GM18868 (cell line): ENCODE measurements around the gene PITRM1.
A peak's percentile ranks its signal among the peaks of the same experiment; 100 is the strongest.
"Not testable (repeated sequence)": the region's sequence is repeated elsewhere in the genome, so short reads cannot be mapped to it uniquely, and the experiment has no call there.

Experiments used
- ATAC-seq: cut with Tn5 transposase; IDR thresholded peaks from one replicate; pipeline ENCODE4 v1.9.1; 2021; ENCODE audit warnings: mild to moderate bottlenecking, moderate library complexity; ENCODE audit not compliant: unreplicated experiment

Gene PITRM1

GRCh38 chr10:3172446-3173170 lies at the start of gene PITRM1:
Gene PITRM1 (minus strand): TSS chr10:3172782. CDS start chr10:3172772, 10 bp downstream.
- peak; percentile 93 for ATAC-seq

- ATAC-seq: no peak
Measured at GRCh38 chr10:3222068-3222467, 49.5 kb upstream of the PITRM1 start.

- ATAC-seq: not testable (repeated sequence)
Measured at GRCh38 chr10:3221601-3222000, 49.0 kb upstream of the PITRM1 start.

- ATAC-seq: no peak
Measured at GRCh38 chr10:3220853-3221252, 48.3 kb upstream of the PITRM1 start.

- not testable (repeated sequence) for ATAC-seq
Measured at GRCh38 chr10:3219021-3219628, 46.5 kb upstream of the PITRM1 start.

GRCh38 chr10:3217853-3218252 lies 45.3 kb upstream of the PITRM1 start:
- no peak for ATAC-seq

- no peak for ATAC-seq
Measured at GRCh38 chr10:3217301-3217700, 44.7 kb upstream of the PITRM1 start.

- no peak for ATAC-seq
Measured at GRCh38 chr10:3215153-3215775, 42.7 kb upstream of the PITRM1 start.

- ATAC-seq: no peak
Measured at GRCh38 chr10:3213758-3214515, 41.4 kb upstream of the PITRM1 start.

GRCh38 chr10:3213208-3213607 lies 40.6 kb upstream of the PITRM1 start:
- ATAC-seq: no peak

- ATAC-seq: no peak
Measured at GRCh38 chr10:3210251-3210877, 37.8 kb upstream of the PITRM1 start.

- no peak for ATAC-seq
Measured at GRCh38 chr10:3208481-3209406, 36.2 kb upstream of the PITRM1 start.

GRCh38 chr10:3207351-3207750 lies 34.8 kb upstream of the PITRM1 start:
- ATAC-seq: no peak

GRCh38 chr10:3206511-3207157 lies 34.1 kb upstream of the PITRM1 start:
- no peak for ATAC-seq

- ATAC-seq: no peak
Measured at GRCh38 chr10:3203972-3204371, 31.4 kb upstream of the PITRM1 start.

- ATAC-seq: no peak
Measured at GRCh38 chr10:3203016-3203811, 30.6 kb upstream of the PITRM1 start.

GRCh38 chr10:3201796-3202195 lies 29.2 kb upstream of the PITRM1 start:
- no peak for ATAC-seq

GRCh38 chr10:3199488-3199887 lies 26.9 kb upstream of the PITRM1 start:
- ATAC-seq: no peak

GRCh38 chr10:3198900-3199299 lies 26.3 kb upstream of the PITRM1 start:
- ATAC-seq: no peak
